Astrocyte (in vitro differentiated cells and primary cell): ENCODE data around the gene TMEM94. TPM values are rescaled to one million over a fixed set of nuclear protein-coding genes. Genes with fewer than 3 reads are reported as not detected.

Source experiments
- DNase-seq: peaks from one replicate; pipeline ENCODE4 v3.0.0-alpha.2; 2010; ENCODE audit warnings: low read depth
- FAIRE-seq: peaks from 2 replicates; lab custom pipeline; 2011; peaks lifted over from hg19 to GRCh38; lab: Jason Lieb, UNC
- H2AFZ ChIP-seq: 2 replicates; pipeline ENCODE4 v1.6.0; 2012; ENCODE audit warnings: low read depth, low read length, inconsistent platforms
- H3K27ac ChIP-seq: 2 replicates; pipeline ENCODE4 v1.5.1; 2011; ENCODE audit warnings: low read depth, low read length, inconsistent platforms
- H3K27me3 ChIP-seq: 2 replicates; pipeline ENCODE4 v1.6.0; 2011; ENCODE audit warnings: low read length, inconsistent platforms; ENCODE audit not compliant: insufficient read depth
- H3K36me3 ChIP-seq: 2 replicates; pipeline ENCODE4 v1.5.1; 2011; ENCODE audit warnings: low read length, inconsistent platforms; ENCODE audit not compliant: insufficient read depth
- H3K4me1 ChIP-seq: 2 replicates; pipeline ENCODE4 v1.5.1; 2011; ENCODE audit warnings: low read length, inconsistent platforms; ENCODE audit not compliant: insufficient read depth
- H3K4me2 ChIP-seq: 2 replicates; pipeline ENCODE4 v1.6.0; 2012; ENCODE audit warnings: low read length, inconsistent platforms
- H3K4me3 ChIP-seq: 2 replicates; pipeline ENCODE4 v1.5.1; 2011; ENCODE audit warnings: low read depth, mild to moderate bottlenecking, low read length, inconsistent platforms; ENCODE audit not compliant: insufficient read depth
- H3K79me2 ChIP-seq: 2 replicates; pipeline ENCODE4 v1.6.0; 2012; ENCODE audit warnings: mild to moderate bottlenecking, low read length, inconsistent platforms; ENCODE audit not compliant: insufficient read depth
- H3K9ac ChIP-seq: 2 replicates; pipeline ENCODE4 v1.6.0; 2012; ENCODE audit warnings: mild to moderate bottlenecking, low read length, inconsistent platforms
- H3K9me3 ChIP-seq: 2 replicates; pipeline ENCODE4 v1.5.1; 2012; ENCODE audit warnings: low read depth, mild to moderate bottlenecking, low read length, inconsistent platforms; ENCODE audit not compliant: insufficient read depth
- H4K20me1 ChIP-seq: 2 replicates; pipeline ENCODE4 v1.6.0; 2012; ENCODE audit warnings: low read length, inconsistent platforms; ENCODE audit not compliant: insufficient read depth
- H3K27ac Mint-ChIP-seq: one replicate; pipeline ENCODE4 v1.8.0; 2021; ENCODE audit warnings: mild to moderate bottlenecking, mixed read lengths; ENCODE audit not compliant: unreplicated experiment
- H3K27me3 Mint-ChIP-seq: one replicate; pipeline ENCODE4 v1.8.0; 2021; ENCODE audit warnings: low read depth, mixed read lengths; ENCODE audit not compliant: unreplicated experiment
- H3K36me3 Mint-ChIP-seq: one replicate; pipeline ENCODE4 v1.8.0; 2021; ENCODE audit warnings: low read depth, mixed read lengths; ENCODE audit not compliant: unreplicated experiment
- H3K4me1 Mint-ChIP-seq: one replicate; pipeline ENCODE4 v1.8.0; 2021; ENCODE audit warnings: low read depth, mixed read lengths; ENCODE audit not compliant: unreplicated experiment
- H3K4me3 Mint-ChIP-seq: one replicate; pipeline ENCODE4 v1.8.0; 2021; ENCODE audit warnings: mild to moderate bottlenecking, moderate library complexity, mixed read lengths; ENCODE audit not compliant: unreplicated experiment
- H3K9me3 Mint-ChIP-seq: one replicate; pipeline ENCODE4 v1.8.0; 2021; ENCODE audit warnings: mild to moderate bottlenecking, mixed read lengths; ENCODE audit not compliant: unreplicated experiment
- CTCF ChIP-seq: IDR thresholded peaks from 2 replicates; pipeline ENCODE4 v1.5.1; 2011; ENCODE audit warnings: low read depth, mild to moderate bottlenecking, inconsistent platforms, low read length, moderate library complexity; ENCODE audit not compliant: insufficient read depth
- EZH2 ChIP-seq: IDR thresholded peaks from 2 replicates; pipeline ENCODE4 v1.6.1; 2012; ENCODE audit warnings: mild to moderate bottlenecking, low read length, inconsistent platforms; ENCODE audit not compliant: insufficient read depth
- microRNA-seq: library from miRNA; unstranded; fragments of <30 nt; microRNA quantifications from one replicate; pipeline ENCODE4 v1.2.0, GENCODE V29; 2020
- total RNA-seq: library from RNA; stranded (reverse); gene quantifications from 2 replicates; pipeline ENCODE4 v1.2.1, GENCODE V29; 2021

The TMEM94 gene
- total RNA-seq, 1 donor from 2014 or later, result 52.4 TPM

GRCh38 chr17:75547091-75547490, 90.7 kb downstream of the TMEM94 start:
- H3K27ac Mint-ChIP-seq, result no peak overlapping the region

GRCh38 chr17:75548813-75549212, 92.4 kb downstream of the TMEM94 start:
- H3K27me3 ChIP-seq, result peaks cover 4% of the 10 kb centered on the region
- peaks cover 6% of the 10 kb centered on the region for H3K4me1 ChIP-seq
- no peak overlapping the region for H2AFZ ChIP-seq
- H3K27me3 Mint-ChIP-seq, result peaks cover 3% of the 10 kb centered on the region
- H3K36me3 ChIP-seq, result no peaks in the 10 kb centered on the region
- H3K9ac ChIP-seq, result no peak overlapping the region
- FAIRE-seq (no peak), DNase-seq (no peak)
- peaks cover 2% of the 10 kb centered on the region for H3K36me3 Mint-ChIP-seq
- H3K9me3 Mint-ChIP-seq, result no peaks in the 10 kb centered on the region
- H3K27ac ChIP-seq, result no peak overlapping the region
- H3K9me3 ChIP-seq, result no peaks in the 10 kb centered on the region
- peaks cover 18% of the 10 kb centered on the region for H3K4me1 Mint-ChIP-seq
- no peaks in the 10 kb centered on the region for H4K20me1 ChIP-seq
- TF ChIP-seq EZH2 (no peak), CTCF (no peak)
- H3K79me2 ChIP-seq, result no peaks in the 10 kb centered on the region
- H3K27ac Mint-ChIP-seq, result no peak overlapping the region
- H3K4me2 ChIP-seq, result no peak overlapping the region
- no peak overlapping the region for H3K4me3 Mint-ChIP-seq
- H3K4me3 ChIP-seq, result no peak overlapping the region

More at GRCh38 chr17:75547091-75547490, 90.7 kb downstream of the TMEM94 start:
- Mint-ChIP-seq H3K9me3 (no peaks in the 10 kb centered on the region), H3K4me3 (no peak overlapping the region), H3K36me3 (peaks cover 2% of the 10 kb centered on the region), H3K27me3 (peaks cover 5% of the 10 kb centered on the region), H3K4me1 (peaks cover 5% of the 10 kb centered on the region)
- Histone ChIP-seq H3K79me2 (no peaks in the 10 kb centered on the region), H3K36me3 (no peaks in the 10 kb centered on the region), H2AFZ (no peak overlapping the region), H3K27ac (no peak overlapping the region), H3K4me1 (no peaks in the 10 kb centered on the region), H3K9ac (no peak overlapping the region), H3K4me2 (no peak overlapping the region), H3K27me3 (peaks cover 4% of the 10 kb centered on the region), H3K4me3 (no peak overlapping the region), H3K9me3 (no peaks in the 10 kb centered on the region), H4K20me1 (no peaks in the 10 kb centered on the region)
- DNase-seq, result no peak
- no peak for TF ChIP-seq EZH2
- no peak for TF ChIP-seq CTCF
- FAIRE-seq, result no peak

Small RNA genes lying within 50 kb of the gene (microRNA-seq; reads per million reads assigned to microRNA genes)
- gene MIR6785, result 2.2 reads per million

Other genes starting within 250 kb of the TMEM94 start
- 25.3 and 28.5 TPM in 2 replicates for gene GGA3, start 195.0 kb upstream of the TMEM94 start, total RNA-seq
- gene MRPS7, start 194.8 kb upstream of the TMEM94 start, total RNA-seq, result 50.0 and 55.0 TPM in 2 replicates
- 3.9 and 5.0 TPM in 2 replicates for gene MIF4GD, start 185.4 kb upstream of the TMEM94 start, total RNA-seq
- 8.8 and 12.8 TPM in 2 replicates for gene SLC25A19, start 167.2 kb upstream of the TMEM94 start, total RNA-seq
- 152 and 168 TPM in 2 replicates for gene GRB2, start 51.0 kb upstream of the TMEM94 start, total RNA-seq
- gene CASKIN2, start 58.9 kb downstream of the TMEM94 start, total RNA-seq, result 16.9 and 22.8 TPM in 2 replicates
- gene TSEN54, start 59.9 kb downstream of the TMEM94 start, total RNA-seq, result 15.1 and 16.5 TPM in 2 replicates
- gene LLGL2, start 69.1 kb downstream of the TMEM94 start, total RNA-seq, result 6.9 and 14.8 TPM in 2 replicates
- 3.5 and 6.2 TPM in 2 replicates for gene MYO15B, start 131.2 kb downstream of the TMEM94 start, total RNA-seq
- gene SMIM5, start 176.8 kb downstream of the TMEM94 start, total RNA-seq, result 0.07 TPM in 1 of 2 replicates, not detected in the other
- 24.6 and 25.9 TPM in 2 replicates for gene RECQL5, start 210.5 kb downstream of the TMEM94 start, total RNA-seq
- gene SAP30BP, start 210.7 kb downstream of the TMEM94 start, total RNA-seq, result 98.1 and 99.2 TPM in 2 replicates